ENCODE data around the gene EEF1B2. TPM values are rescaled to one million over a fixed set of nuclear protein-coding genes. Genes with fewer than 3 reads are reported as not detected.
A peak's percentile ranks its signal among the peaks of the same experiment; 100 is the strongest.

EEF1B2 gene
- total and polyA plus RNA-seq, 2 of the 13 experiments (the other 11 are each of a cell fraction or from before 2014, with no cell fraction given), result 1,284 to 1,731 TPM

DNA sequence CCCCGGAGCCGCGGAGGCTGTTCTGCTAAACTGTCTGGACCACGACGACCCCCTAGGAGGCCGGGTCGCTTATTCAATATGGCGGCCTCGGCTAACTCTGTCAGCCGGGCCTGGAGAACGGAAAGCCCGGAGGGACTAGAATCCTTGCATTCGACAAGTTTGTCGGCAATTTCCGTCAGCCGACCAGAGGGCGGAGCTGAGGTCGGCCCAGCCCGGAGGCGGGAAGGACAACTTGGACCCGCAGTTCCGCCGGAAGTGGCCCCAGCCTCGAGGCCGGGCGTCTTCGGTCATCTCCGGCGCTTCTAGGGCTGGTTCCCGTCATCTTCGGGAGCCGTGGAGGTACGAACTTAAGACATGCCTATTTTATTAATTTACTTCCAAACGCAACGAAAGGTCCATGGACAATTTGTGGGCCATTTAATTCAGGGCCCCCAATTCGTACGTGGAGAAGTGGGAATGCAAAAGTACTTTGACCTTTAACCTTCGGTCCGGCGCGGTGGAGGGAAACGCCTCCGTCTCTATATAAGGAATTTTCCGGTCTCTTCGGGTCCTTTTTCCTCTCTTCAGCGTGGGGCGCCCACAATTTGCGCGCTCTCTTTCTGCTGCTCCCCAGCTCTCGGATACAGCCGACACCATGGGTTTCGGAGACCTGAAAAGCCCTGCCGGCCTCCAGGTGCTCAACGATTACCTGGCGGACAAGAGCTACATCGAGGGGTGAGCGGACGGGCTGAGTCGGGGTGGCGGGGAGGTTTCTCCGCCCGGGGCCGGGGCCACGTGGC, at the start of gene EEF1B2, which contains the start of gene NDUFS1 (continued):
- TF ChIP-seq NFRKB (IDR thresholded peaks at IDR 0.05) (peak; percentile 61; the same call in 1 of the 2 replicates), CBFB (CRISPR knock-in tag; IDR thresholded peaks at IDR 0.05) (peak; percentile 72), RARA (CRISPR knock-in tag; IDR thresholded peaks at IDR 0.05) (peak; percentile 23), ZNF784 (CRISPR knock-in tag; IDR thresholded peaks at IDR 0.05; ENCODE audit: borderline replicate concordance) (peak; percentile 48; the same call in 1 of the 2 replicates), REPIN1 (CRISPR knock-in tag; IDR thresholded peaks at IDR 0.05; ENCODE audit: borderline replicate concordance, low read depth) (peak; percentile 68; the same call in 1 of the 2 replicates), ZFP36L1 (CRISPR knock-in tag; IDR thresholded peaks at IDR 0.05) (peak; percentile 89), CBX1 (IDR thresholded peaks at IDR 0.05; ENCODE audit: low read depth) (peak; percentile 94), KLF9 (CRISPR knock-in tag; IDR thresholded peaks at IDR 0.05; ENCODE audit: low read depth) (peak; percentile 69), NFKB2 (CRISPR knock-in tag; IDR thresholded peaks at IDR 0.05; ENCODE audit: borderline replicate concordance) (peak; percentile 95), CREB1 (IDR thresholded peaks at IDR 0.05) (peak; percentile 81), CREB1 (CRISPR knock-in tag; IDR thresholded peaks at IDR 0.05) (peak; percentile 93), MTA1 (CRISPR knock-in tag; IDR thresholded peaks at IDR 0.05; ENCODE audit: borderline replicate concordance) (peak; percentile 38; the same call in 1 of the 2 replicates), STAT5B (CRISPR knock-in tag; IDR thresholded peaks at IDR 0.05) (0 out of 2 replicates have a peak, but pooled peaks have one; percentile 60), ZNF557 (CRISPR knock-in tag; IDR thresholded peaks at IDR 0.05) (peak; percentile 78; the same call in 1 of the 2 replicates), XBP1 (CRISPR knock-in tag; IDR thresholded peaks at IDR 0.05) (no peak; the same call in 1 of the 2 replicates), CREB3 (CRISPR knock-in tag; IDR thresholded peaks at IDR 0.05) (peak; percentile 67), FLYWCH1 (CRISPR knock-in tag; IDR thresholded peaks at IDR 0.05) (peak; percentile 83; the same call in 1 of the 2 replicates), THAP11 (CRISPR knock-in tag; IDR thresholded peaks at IDR 0.05) (peak; percentile 93)
- TF ChIP-seq, protein P1, sequence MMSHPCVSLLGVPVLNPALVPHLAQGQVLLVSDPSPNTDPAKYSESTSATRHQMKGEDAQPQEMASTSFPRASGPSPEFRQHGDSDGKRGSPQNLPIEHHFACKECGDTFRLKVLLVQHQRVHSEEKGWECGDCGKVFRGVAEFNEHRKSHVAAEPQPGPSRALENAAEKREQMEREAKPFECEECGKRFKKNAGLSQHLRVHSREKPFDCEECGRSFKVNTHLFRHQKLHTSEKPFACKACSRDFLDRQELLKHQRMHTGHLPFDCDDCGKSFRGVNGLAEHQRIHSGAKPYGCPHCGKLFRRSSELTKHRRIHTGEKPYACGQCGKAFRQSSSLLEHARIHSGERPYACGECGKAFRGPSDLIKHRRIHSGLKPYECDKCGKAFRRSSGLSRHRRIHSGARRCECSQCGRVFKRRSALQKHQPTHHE (CRISPR knock-in tag; IDR thresholded peaks at IDR 0.05; ENCODE audit: borderline replicate concordance), result peak; percentile 66; the same call in 1 of the 2 replicates
- TF ChIP-seq, protein P2, sequence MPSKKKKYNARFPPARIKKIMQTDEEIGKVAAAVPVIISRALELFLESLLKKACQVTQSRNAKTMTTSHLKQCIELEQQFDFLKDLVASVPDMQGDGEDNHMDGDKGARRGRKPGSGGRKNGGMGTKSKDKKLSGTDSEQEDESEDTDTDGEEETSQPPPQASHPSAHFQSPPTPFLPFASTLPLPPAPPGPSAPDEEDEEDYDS (CRISPR knock-in tag; IDR thresholded peaks at IDR 0.05), result peak; percentile 97
- TF ChIP-seq, protein P3, sequence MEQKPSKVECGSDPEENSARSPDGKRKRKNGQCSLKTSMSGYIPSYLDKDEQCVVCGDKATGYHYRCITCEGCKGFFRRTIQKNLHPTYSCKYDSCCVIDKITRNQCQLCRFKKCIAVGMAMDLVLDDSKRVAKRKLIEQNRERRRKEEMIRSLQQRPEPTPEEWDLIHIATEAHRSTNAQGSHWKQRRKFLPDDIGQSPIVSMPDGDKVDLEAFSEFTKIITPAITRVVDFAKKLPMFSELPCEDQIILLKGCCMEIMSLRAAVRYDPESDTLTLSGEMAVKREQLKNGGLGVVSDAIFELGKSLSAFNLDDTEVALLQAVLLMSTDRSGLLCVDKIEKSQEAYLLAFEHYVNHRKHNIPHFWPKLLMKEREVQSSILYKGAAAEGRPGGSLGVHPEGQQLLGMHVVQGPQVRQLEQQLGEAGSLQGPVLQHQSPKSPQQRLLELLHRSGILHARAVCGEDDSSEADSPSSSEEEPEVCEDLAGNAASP (CRISPR knock-in tag; IDR thresholded peaks at IDR 0.05; ENCODE audit: borderline replicate concordance), result peak; percentile 67
- TF ChIP-seq, protein P4, sequence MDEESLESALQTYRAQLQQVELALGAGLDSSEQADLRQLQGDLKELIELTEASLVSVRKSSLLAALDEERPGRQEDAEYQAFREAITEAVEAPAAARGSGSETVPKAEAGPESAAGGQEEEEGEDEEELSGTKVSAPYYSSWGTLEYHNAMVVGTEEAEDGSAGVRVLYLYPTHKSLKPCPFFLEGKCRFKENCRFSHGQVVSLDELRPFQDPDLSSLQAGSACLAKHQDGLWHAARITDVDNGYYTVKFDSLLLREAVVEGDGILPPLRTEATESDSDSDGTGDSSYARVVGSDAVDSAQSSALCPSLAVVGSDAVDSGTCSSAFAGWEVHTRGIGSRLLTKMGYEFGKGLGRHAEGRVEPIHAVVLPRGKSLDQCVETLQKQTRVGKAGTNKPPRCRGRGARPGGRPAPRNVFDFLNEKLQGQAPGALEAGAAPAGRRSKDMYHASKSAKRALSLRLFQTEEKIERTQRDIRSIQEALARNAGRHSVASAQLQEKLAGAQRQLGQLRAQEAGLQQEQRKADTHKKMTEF (CRISPR knock-in tag; IDR thresholded peaks at IDR 0.05), result peak; percentile 96
- TF ChIP-seq, protein P5, sequence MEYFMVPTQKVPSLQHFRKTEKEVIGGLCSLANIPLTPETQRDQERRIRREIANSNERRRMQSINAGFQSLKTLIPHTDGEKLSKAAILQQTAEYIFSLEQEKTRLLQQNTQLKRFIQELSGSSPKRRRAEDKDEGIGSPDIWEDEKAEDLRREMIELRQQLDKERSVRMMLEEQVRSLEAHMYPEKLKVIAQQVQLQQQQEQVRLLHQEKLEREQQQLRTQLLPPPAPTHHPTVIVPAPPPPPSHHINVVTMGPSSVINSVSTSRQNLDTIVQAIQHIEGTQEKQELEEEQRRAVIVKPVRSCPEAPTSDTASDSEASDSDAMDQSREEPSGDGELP (IDR thresholded peaks at IDR 0.05; ENCODE audit: borderline replicate concordance, low read depth), result peak; percentile 82
